ENCODE results near the gene TDRD1. TPM values are rescaled to one million over a fixed set of nuclear protein-coding genes. Genes with fewer than 3 reads are reported as not detected.

The TDRD1 gene
- total RNA-seq, 2 experiments from 2014 or later: 0.05 to 0.16 TPM

- Mint-ChIP-seq H3K36me3 (ENCODE audit: low read depth) (peaks cover 8% of the 10 kb centered on the region), H3K9me3 (no peaks in the 10 kb centered on the region), H3K4me3 (peak overlapping the region; percentile 98), H3K4me1 (ENCODE audit: low read depth) (peaks cover 36% of the 10 kb centered on the region), H3K27ac (peak overlapping the region; percentile 85), H3K27me3 (peaks cover 3% of the 10 kb centered on the region)
- no peak for DNase-seq
- intact Hi-C loops (cut with micrococcal nuclease): loop anchor here (10.0 kb wide), 1 partner anchor 370 kb away; no protein-coding TSS in a partner anchor
- ChIA-PET POLR2A (interaction anchor here (1.1 to 1.7 kb wide), 6 partner anchors 10 to 496 kb away, joined by 3 to 4 read pairs (median 4); partner anchors contain the start of gene VWA2), CTCF (interaction anchor here (0.8 to 1.4 kb wide), 6 partner anchors 10 to 64 kb away, joined by 3 to 4 read pairs (median 3); partner anchors contain the start of gene VWA2)
- no peak for ATAC-seq
- TF ChIP-seq CTCF (IDR thresholded peaks at IDR 0.05): no peak
Measured at GRCh38 chr10:114174695-114175188, 4.4 kb upstream of the TDRD1 start.

- no peak for TF ChIP-seq CTCF (IDR thresholded peaks at IDR 0.05)
- DNase-seq (no peak), ATAC-seq (no peak)
- CTCF ChIA-PET: interaction anchor here (1.0 kb wide), 1 partner anchor 56 kb away, joined by 3 read pairs; no protein-coding TSS in a partner anchor
- intact Hi-C loops (cut with micrococcal nuclease): loop anchor here (10.0 kb wide), 1 partner anchor 369 kb away; no protein-coding TSS in a partner anchor
- H3K27me3 Mint-ChIP-seq: peaks cover 3% of the 10 kb centered on the region
- POLR2A ChIA-PET: interaction anchor here (1.2 to 1.7 kb wide), 2 partner anchors 9 to 497 kb away, joined by 3 to 4 read pairs; no protein-coding TSS in a partner anchor
- H3K4me3 Mint-ChIP-seq: peak overlapping the region; percentile 34
- H3K4me1 Mint-ChIP-seq (ENCODE audit: low read depth): peaks cover 34% of the 10 kb centered on the region
- no peak overlapping the region for H3K27ac Mint-ChIP-seq
- H3K36me3 Mint-ChIP-seq (ENCODE audit: low read depth): peaks cover 6% of the 10 kb centered on the region
- no peaks in the 10 kb centered on the region for H3K9me3 Mint-ChIP-seq
Measured at GRCh38 chr10:114175667-114176066, 3.5 kb upstream of the TDRD1 start.

- no peak for TF ChIP-seq CTCF (IDR thresholded peaks at IDR 0.05)
- H3K27me3 Mint-ChIP-seq: peaks cover 3% of the 10 kb centered on the region
- no peaks in the 10 kb centered on the region for H3K9me3 Mint-ChIP-seq
- ChIA-PET POLR2A (no interaction called here), CTCF (interaction anchor here (0.8 kb wide), 1 partner anchor 128 kb away, joined by 3 read pairs; no protein-coding TSS in a partner anchor)
- no peak overlapping the region for H3K4me3 Mint-ChIP-seq
- peaks cover 3% of the 10 kb centered on the region for H3K36me3 Mint-ChIP-seq (ENCODE audit: low read depth)
- ATAC-seq: no peak
- intact Hi-C loops (cut with micrococcal nuclease): loop anchor here (10.0 kb wide), 1 partner anchor 368 kb away; no protein-coding TSS in a partner anchor
- DNase-seq: no peak
- H3K27ac Mint-ChIP-seq: no peak overlapping the region
- H3K4me1 Mint-ChIP-seq (ENCODE audit: low read depth): peaks cover 31% of the 10 kb centered on the region
Measured at GRCh38 chr10:114176511-114176910, 2.6 kb upstream of the TDRD1 start.

- no peaks in the 10 kb centered on the region for H3K36me3 Mint-ChIP-seq (ENCODE audit: low read depth)
- H3K27ac Mint-ChIP-seq: no peak overlapping the region
- no peak overlapping the region for H3K4me3 Mint-ChIP-seq
- ChIA-PET POLR2A (interaction anchor here (0.8 kb wide), 1 partner anchor 45 kb away, joined by 3 read pairs; no protein-coding TSS in a partner anchor), CTCF (no interaction called here)
- H3K4me1 Mint-ChIP-seq (ENCODE audit: low read depth): peaks cover 11% of the 10 kb centered on the region
- ATAC-seq (no peak), DNase-seq (no peak)
- H3K9me3 Mint-ChIP-seq: no peaks in the 10 kb centered on the region
- H3K27me3 Mint-ChIP-seq: peaks cover 3% of the 10 kb centered on the region
- intact Hi-C loops (cut with micrococcal nuclease): loop anchor here (10.0 kb wide), 1 partner anchor 365 kb away; no protein-coding TSS in a partner anchor
- no peak for TF ChIP-seq CTCF (IDR thresholded peaks at IDR 0.05)
Measured at GRCh38 chr10:114179747-114180146, 594 bp downstream of the TDRD1 start.

- CTCF ChIA-PET: no interaction called here
- peak; percentile 34 for ATAC-seq
- no peak for TF ChIP-seq CTCF (IDR thresholded peaks at IDR 0.05)
- no peak for DNase-seq
- POLR2A ChIA-PET: no interaction called here
- H3K27ac Mint-ChIP-seq: no peak overlapping the region
- no peak overlapping the region for H3K4me3 Mint-ChIP-seq
- peaks cover 2% of the 10 kb centered on the region for H3K27me3 Mint-ChIP-seq
- intact Hi-C loops (cut with micrococcal nuclease): no loop called here
- no peaks in the 10 kb centered on the region for H3K9me3 Mint-ChIP-seq
- H3K36me3 Mint-ChIP-seq (ENCODE audit: low read depth): no peaks in the 10 kb centered on the region
- H3K4me1 Mint-ChIP-seq (ENCODE audit: low read depth): peaks cover 3% of the 10 kb centered on the region
Measured at GRCh38 chr10:114180937-114181336, 1.8 kb downstream of the TDRD1 start.
